ENCODE results near the gene TRIM2.
"Not testable (repeated sequence)": the region's sequence is repeated elsewhere in the genome, so short reads cannot be mapped to it uniquely, and the experiment has no call there.

Gene TRIM2

GRCh38 chr4:153161226-153161963 lies 42.8 kb upstream of the TRIM2 start:
- TF ChIP-seq CTCF (conservative IDR thresholded peaks at IDR 0.05): no peak
- H3K27ac ChIP-seq: no peak overlapping the region

GRCh38 chr4:153165236-153165635 lies 39.0 kb upstream of the TRIM2 start:
- not testable (repeated sequence) for H3K27ac ChIP-seq

GRCh38 chr4:153166716-153167501 lies 37.3 kb upstream of the TRIM2 start:
- no peak for TF ChIP-seq CTCF (conservative IDR thresholded peaks at IDR 0.05)
- no peak overlapping the region for H3K27ac ChIP-seq

GRCh38 chr4:153169776-153170175 lies 34.5 kb upstream of the TRIM2 start:
- TF ChIP-seq CTCF (conservative IDR thresholded peaks at IDR 0.05): no peak
- no peak overlapping the region for H3K27ac ChIP-seq

GRCh38 chr4:153170407-153170806 lies 33.8 kb upstream of the TRIM2 start:
- no peak overlapping the region for H3K27ac ChIP-seq
- no peak for TF ChIP-seq CTCF (conservative IDR thresholded peaks at IDR 0.05)

GRCh38 chr4:153174821-153175567 lies 29.2 kb upstream of the TRIM2 start:
- TF ChIP-seq CTCF (conservative IDR thresholded peaks at IDR 0.05): no peak
- H3K27ac ChIP-seq: no peak overlapping the region

- H3K27ac ChIP-seq: no peak overlapping the region
- no peak for TF ChIP-seq CTCF (conservative IDR thresholded peaks at IDR 0.05)
Observed at GRCh38 chr4:153176938-153177337, 27.3 kb upstream of the TRIM2 start.
